Measurements from ENCODE around the gene ARHGAP6.

DNA sequence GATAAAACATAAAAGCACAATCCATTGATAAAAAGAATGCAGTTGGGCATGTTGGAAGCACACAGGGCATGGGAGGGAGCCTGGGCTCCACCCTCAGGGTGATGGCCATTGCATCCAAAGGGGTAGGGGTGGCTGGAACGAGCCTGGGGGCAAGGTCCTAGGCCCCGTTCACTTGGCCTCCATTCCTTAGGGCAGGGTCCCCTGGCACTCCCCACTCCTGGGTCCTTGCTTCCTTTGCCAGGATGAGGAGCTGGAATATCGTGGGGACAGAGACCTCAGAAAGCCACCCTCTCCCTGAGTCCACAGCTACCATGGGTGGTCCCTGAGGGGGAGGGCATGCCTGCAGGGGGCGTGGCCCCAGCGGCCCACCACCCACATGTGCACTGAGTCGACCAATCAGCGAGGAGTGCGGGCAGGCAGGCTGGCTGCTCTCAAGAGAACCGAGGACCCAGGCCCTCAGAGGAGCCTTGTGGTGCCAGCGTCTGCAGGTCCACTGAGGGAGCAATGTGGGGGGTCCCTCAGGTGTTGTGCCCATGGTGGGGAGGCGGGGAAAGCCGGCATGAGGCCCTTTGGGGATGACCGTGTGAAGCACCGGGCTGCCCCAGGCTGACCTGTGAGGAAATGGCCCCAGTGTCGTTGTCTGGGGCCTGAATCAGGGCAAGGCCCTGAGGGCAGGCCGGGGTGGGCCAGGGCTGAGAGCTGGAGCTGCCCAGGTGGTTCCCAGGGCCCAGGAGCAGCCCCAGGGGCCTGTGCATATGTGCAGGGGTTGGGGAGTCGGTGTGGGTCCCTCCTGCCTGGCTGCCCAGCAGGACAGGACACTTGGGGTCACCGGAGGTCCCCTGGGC is 451.2 kb downstream of the ARHGAP6 start:
- TF ChIP-seq CHD2 (IDR thresholded peaks at IDR 0.05; ENCODE audit: low read depth, low read length) (no peak), NR2F6 (CRISPR knock-in tag; IDR thresholded peaks at IDR 0.05) (no peak)
